ENCODE measurements around the gene NTM.

Gene NTM

DNA sequence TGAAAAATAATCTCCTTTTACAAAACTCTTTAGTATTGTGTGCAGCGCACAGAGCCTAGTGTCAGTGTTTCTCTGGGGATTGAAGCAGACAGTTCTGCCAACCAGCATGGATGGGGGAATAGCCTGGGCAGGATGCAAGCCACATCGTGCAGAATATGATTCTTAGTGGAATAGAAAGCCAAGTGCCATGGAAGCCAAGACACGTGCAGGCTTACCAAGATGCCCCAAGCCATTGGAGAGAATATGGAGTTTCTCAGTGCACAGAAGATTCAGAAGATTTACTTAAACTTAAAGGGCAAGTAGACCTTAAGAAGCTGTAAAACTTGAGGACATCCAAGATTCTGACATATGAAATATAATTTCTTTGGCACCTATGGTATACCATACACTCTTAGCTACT lies 917.6 kb downstream of the NTM start:
- no peak overlapping the region for H4K8ac ChIP-seq (ENCODE audit: low read depth, low read length)
- WGBS, 2 donors (ENCODE audit: extremely low coverage in 2 of 2, insufficient read length in 2 of 2, insufficient replicate concordance in 1 of 2): no CpG with 5 or more reads among the region's 3 CpGs
- H3K36me3 ChIP-seq (replicated peaks in 1 of 2; ENCODE audit: control insufficient read depth in 2 of 2, insufficient read depth in 2 of 2, low read length in 2 of 2): no peaks in the 10 kb centered on the region
- H2BK12ac ChIP-seq (ENCODE audit: low read length): no peak overlapping the region
- no peak overlapping the region for H3K23ac ChIP-seq (ENCODE audit: low read depth, low read length, poor library complexity)
- no peak overlapping the region for H3K14ac ChIP-seq (ENCODE audit: low read length)
- DNase-seq (ENCODE audit: low spot score): no peak
- no peaks in the 10 kb centered on the region for H3K9me3 ChIP-seq (replicated peaks in 1 of 2; ENCODE audit: control insufficient read depth in 2 of 2, insufficient read depth in 1 of 2, low read depth in 1 of 2, low read length in 2 of 2)
- no peak overlapping the region for H3K4me2 ChIP-seq (ENCODE audit: insufficient read depth, low read length, poor library complexity, severe bottlenecking)
- H2BK15ac ChIP-seq (ENCODE audit: low read length): no peak overlapping the region
- no peak overlapping the region for H3K4ac ChIP-seq (ENCODE audit: low read length)
- H3K79me1 ChIP-seq (ENCODE audit: low read depth, low read length): no peaks in the 10 kb centered on the region
- H3K4me3 ChIP-seq (ENCODE audit: low read length in 2 of 2): no peak overlapping the region
- H3K18ac ChIP-seq (ENCODE audit: low read length): no peak overlapping the region
- peaks cover 0 to 2% of the 10 kb centered on the region in 2 donors for H3K4me1 ChIP-seq (ENCODE audit: control insufficient read depth in 2 of 2, insufficient read depth in 1 of 2, low read depth in 1 of 2, low read length in 2 of 2)
- no peak overlapping the region for H2BK5ac ChIP-seq (ENCODE audit: low read length)
- H3K27me3 ChIP-seq (ENCODE audit: control insufficient read depth in 3 of 3, insufficient read depth in 3 of 3, low read depth in 1 of 3, low read length in 3 of 3): no peaks in the 10 kb centered on the region
- H2BK120ac ChIP-seq (ENCODE audit: low read depth, low read length): no peak overlapping the region
- no peak overlapping the region for H3K9ac ChIP-seq (ENCODE audit: low read depth, low read length, poor library complexity)
- H4K91ac ChIP-seq (ENCODE audit: low read depth, low read length, poor library complexity): no peak overlapping the region
- no peak overlapping the region for H2AK5ac ChIP-seq (ENCODE audit: low read depth, low read length)
- no peak overlapping the region for H2AFZ ChIP-seq (ENCODE audit: low read length)
- H3K27ac ChIP-seq (replicated peaks; ENCODE audit: low read length): no peak overlapping the region

DNA sequence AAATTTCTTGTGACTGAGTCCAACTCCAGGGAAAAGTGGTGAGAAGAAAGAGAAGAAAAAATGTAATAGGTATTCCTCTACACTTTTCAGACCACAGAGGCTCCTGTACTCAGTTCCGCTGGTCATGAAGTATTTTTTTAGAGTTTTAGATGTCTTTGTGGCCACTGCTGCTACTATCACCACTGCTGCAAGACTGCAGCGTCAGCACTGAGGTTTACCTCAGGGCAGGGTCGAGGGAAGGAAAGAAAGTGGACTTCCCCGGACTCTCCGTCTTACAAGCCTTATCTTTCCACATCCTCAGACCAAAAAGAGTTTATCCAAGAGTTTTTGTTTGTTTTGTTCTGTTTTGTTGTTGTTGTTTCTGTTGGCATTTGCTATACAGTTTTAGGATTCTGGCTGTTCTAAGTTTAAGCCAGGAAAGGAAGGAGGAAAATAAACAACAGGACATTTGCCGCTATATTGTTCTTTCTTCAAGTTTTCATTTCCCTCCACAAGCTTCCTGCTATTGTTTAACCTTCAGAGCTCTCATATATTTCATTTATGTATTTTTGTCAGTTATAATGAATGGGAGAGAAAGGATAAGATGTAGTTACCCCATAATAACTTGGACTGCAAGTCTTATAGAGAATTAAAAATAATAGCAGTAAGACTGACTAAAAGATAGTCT lies 919.3 kb downstream of the NTM start:
- no peak overlapping the region for H3K4me3 ChIP-seq (ENCODE audit: low read length in 2 of 2)
- no peak overlapping the region for H3K9ac ChIP-seq (ENCODE audit: low read depth, low read length, poor library complexity)
- WGBS, 2 donors (ENCODE audit: extremely low coverage in 2 of 2, insufficient read length in 2 of 2, insufficient replicate concordance in 1 of 2): no CpG with 5 or more reads among the region's 6 CpGs

DNA sequence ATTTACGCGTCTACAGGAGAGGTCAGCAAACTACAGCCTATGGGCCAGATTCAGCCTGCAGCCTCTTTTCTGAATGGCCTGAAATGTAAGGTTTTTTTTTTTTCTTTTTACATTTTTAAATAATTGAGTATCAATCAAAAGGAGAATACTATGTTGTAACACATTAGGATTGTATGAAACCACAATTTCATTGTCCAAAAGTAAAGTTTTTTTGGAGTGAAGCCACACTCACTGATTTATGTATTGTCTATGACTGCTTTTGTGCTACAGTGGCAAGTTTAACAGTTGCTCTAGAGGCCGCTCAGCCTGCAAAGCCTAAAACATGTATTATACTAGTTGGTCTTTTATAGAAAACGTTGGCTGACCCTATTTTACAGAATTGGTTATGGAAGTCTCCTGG lies 923.2 kb downstream of the NTM start:
- H4K91ac ChIP-seq (ENCODE audit: low read depth, low read length, poor library complexity): no peak overlapping the region
- no peak overlapping the region for H3K4ac ChIP-seq (ENCODE audit: low read length)
- H3K4me1 ChIP-seq (ENCODE audit: control insufficient read depth in 2 of 2, insufficient read depth in 1 of 2, low read depth in 1 of 2, low read length in 2 of 2): peaks cover 0 to 2% of the 10 kb centered on the region in 2 donors
- no peak overlapping the region for H2AFZ ChIP-seq (ENCODE audit: low read length)
- no peaks in the 10 kb centered on the region for H3K79me1 ChIP-seq (ENCODE audit: low read depth, low read length)
- no peak overlapping the region for H2BK15ac ChIP-seq (ENCODE audit: low read length)
- no peak overlapping the region for H2BK5ac ChIP-seq (ENCODE audit: low read length)
- no peak overlapping the region for H4K8ac ChIP-seq (ENCODE audit: low read depth, low read length)
- no peak overlapping the region for H3K9ac ChIP-seq (ENCODE audit: low read depth, low read length, poor library complexity)
- H2BK12ac ChIP-seq (ENCODE audit: low read length): no peak overlapping the region
- no peak overlapping the region for H3K18ac ChIP-seq (ENCODE audit: low read length)
- no peaks in the 10 kb centered on the region for H3K36me3 ChIP-seq (replicated peaks in 1 of 2; ENCODE audit: control insufficient read depth in 2 of 2, insufficient read depth in 2 of 2, low read length in 2 of 2)
- H3K23ac ChIP-seq (ENCODE audit: low read depth, low read length, poor library complexity): no peak overlapping the region
- H3K4me3 ChIP-seq (ENCODE audit: low read length in 2 of 2): no peak overlapping the region
- H2BK120ac ChIP-seq (ENCODE audit: low read depth, low read length): no peak overlapping the region
- no peak for DNase-seq (ENCODE audit: low spot score)
- peaks cover 0 to 3% (median 0%) of the 10 kb centered on the region in 3 experiments for H3K27me3 ChIP-seq (ENCODE audit: control insufficient read depth in 3 of 3, insufficient read depth in 3 of 3, low read depth in 1 of 3, low read length in 3 of 3)
- no peak overlapping the region for H3K27ac ChIP-seq (replicated peaks; ENCODE audit: low read length)
- H3K9me3 ChIP-seq (replicated peaks in 1 of 2; ENCODE audit: control insufficient read depth in 2 of 2, insufficient read depth in 1 of 2, low read depth in 1 of 2, low read length in 2 of 2): no peaks in the 10 kb centered on the region
- H3K4me2 ChIP-seq (ENCODE audit: insufficient read depth, low read length, poor library complexity, severe bottlenecking): no peak overlapping the region
- WGBS, 2 donors (ENCODE audit: extremely low coverage in 2 of 2, insufficient read length in 2 of 2, insufficient replicate concordance in 1 of 2): no CpG with 5 or more reads among the region's 4 CpGs
- no peak overlapping the region for H3K14ac ChIP-seq (ENCODE audit: low read length)
- no peak overlapping the region for H2AK5ac ChIP-seq (ENCODE audit: low read depth, low read length)

More for the DNA sequence above, 919.3 kb downstream of the NTM start:
- Histone ChIP-seq H2AFZ (ENCODE audit: low read length) (no peak overlapping the region), H3K4me2 (ENCODE audit: insufficient read depth, low read length, poor library complexity, severe bottlenecking) (no peak overlapping the region), H4K91ac (ENCODE audit: low read depth, low read length, poor library complexity) (no peak overlapping the region), H3K27ac (replicated peaks; ENCODE audit: low read length) (no peak overlapping the region), H3K36me3 (replicated peaks in 1 of 2; ENCODE audit: control insufficient read depth in 2 of 2, insufficient read depth in 2 of 2, low read length in 2 of 2) (no peaks in the 10 kb centered on the region), H2BK5ac (ENCODE audit: low read length) (no peak overlapping the region), H2BK15ac (ENCODE audit: low read length) (no peak overlapping the region), H3K27me3 (ENCODE audit: control insufficient read depth in 3 of 3, insufficient read depth in 3 of 3, low read depth in 1 of 3, low read length in 3 of 3) (no peaks in the 10 kb centered on the region), H3K18ac (ENCODE audit: low read length) (no peak overlapping the region), H3K23ac (ENCODE audit: low read depth, low read length, poor library complexity) (no peak overlapping the region), H3K9me3 (replicated peaks in 1 of 2; ENCODE audit: control insufficient read depth in 2 of 2, insufficient read depth in 1 of 2, low read depth in 1 of 2, low read length in 2 of 2) (no peaks in the 10 kb centered on the region), H3K4ac (ENCODE audit: low read length) (no peak overlapping the region), H4K8ac (ENCODE audit: low read depth, low read length) (no peak overlapping the region), H2BK120ac (ENCODE audit: low read depth, low read length) (no peak overlapping the region), H3K79me1 (ENCODE audit: low read depth, low read length) (no peaks in the 10 kb centered on the region), H3K14ac (ENCODE audit: low read length) (no peak overlapping the region), H2BK12ac (ENCODE audit: low read length) (no peak overlapping the region), H3K4me1 (ENCODE audit: control insufficient read depth in 2 of 2, insufficient read depth in 1 of 2, low read depth in 1 of 2, low read length in 2 of 2) (peaks cover 0 to 2% of the 10 kb centered on the region in 2 donors), H2AK5ac (ENCODE audit: low read depth, low read length) (no peak overlapping the region)
- no peak for DNase-seq (ENCODE audit: low spot score)

DNA sequence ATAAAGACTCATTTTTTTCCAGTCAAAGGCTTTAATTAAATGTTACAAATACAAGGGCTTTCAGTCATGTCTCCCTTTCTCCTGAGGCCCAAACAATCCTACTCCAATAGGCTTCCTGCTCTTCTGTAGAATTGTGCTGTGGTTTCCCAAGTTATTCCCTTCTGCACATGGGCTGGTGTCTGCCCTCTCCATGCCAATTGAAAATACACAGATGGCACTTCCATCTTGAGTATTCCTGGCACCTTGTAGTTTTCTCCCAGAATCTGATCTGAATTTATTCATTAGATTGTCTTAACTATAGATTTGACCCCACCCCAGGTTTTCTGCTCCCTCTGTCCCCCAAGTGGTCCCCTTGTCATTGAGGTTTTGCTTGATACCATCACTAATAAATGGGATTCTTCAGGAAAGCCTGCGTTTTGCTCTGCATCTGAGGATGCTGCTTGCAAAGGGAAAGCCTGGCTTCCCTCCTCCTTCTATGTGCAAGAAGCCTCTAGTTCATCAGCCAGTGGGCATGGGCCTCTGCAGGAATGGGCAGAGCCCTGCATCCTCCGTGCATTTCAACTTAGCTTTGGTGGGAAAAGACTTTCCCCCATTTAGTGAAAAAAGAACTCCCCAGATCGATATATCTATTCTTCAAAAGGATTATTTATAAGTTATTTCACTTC lies 926.7 kb downstream of the NTM start:
- H2BK15ac ChIP-seq (ENCODE audit: low read length): no peak overlapping the region
- no peak overlapping the region for H3K9ac ChIP-seq (ENCODE audit: low read depth, low read length, poor library complexity)
- H3K18ac ChIP-seq (ENCODE audit: low read length): no peak overlapping the region
- H3K79me1 ChIP-seq (ENCODE audit: low read depth, low read length): no peaks in the 10 kb centered on the region
- peaks cover 0 to 3% (median 0%) of the 10 kb centered on the region in 3 experiments for H3K27me3 ChIP-seq (ENCODE audit: control insufficient read depth in 3 of 3, insufficient read depth in 3 of 3, low read depth in 1 of 3, low read length in 3 of 3)
- no peaks in the 10 kb centered on the region for H3K36me3 ChIP-seq (replicated peaks in 1 of 2; ENCODE audit: control insufficient read depth in 2 of 2, insufficient read depth in 2 of 2, low read length in 2 of 2)
- DNase-seq (ENCODE audit: low spot score): no peak
- no peak overlapping the region for H3K23ac ChIP-seq (ENCODE audit: low read depth, low read length, poor library complexity)
- H4K8ac ChIP-seq (ENCODE audit: low read depth, low read length): no peak overlapping the region
- H2AK5ac ChIP-seq (ENCODE audit: low read depth, low read length): no peak overlapping the region
- no CpG with 5 or more reads among the region's 3 CpGs for WGBS, 2 donors (ENCODE audit: extremely low coverage in 2 of 2, insufficient read length in 2 of 2, insufficient replicate concordance in 1 of 2)
- no peak overlapping the region for H3K4me3 ChIP-seq (ENCODE audit: low read length in 2 of 2)
- peaks cover 0 to 2% of the 10 kb centered on the region in 2 donors for H3K4me1 ChIP-seq (ENCODE audit: control insufficient read depth in 2 of 2, insufficient read depth in 1 of 2, low read depth in 1 of 2, low read length in 2 of 2)
- H3K27ac ChIP-seq (replicated peaks; ENCODE audit: low read length): no peak overlapping the region
- H2BK120ac ChIP-seq (ENCODE audit: low read depth, low read length): no peak overlapping the region
- H3K4ac ChIP-seq (ENCODE audit: low read length): no peak overlapping the region
- no peak overlapping the region for H2BK5ac ChIP-seq (ENCODE audit: low read length)
- no peak overlapping the region for H4K91ac ChIP-seq (ENCODE audit: low read depth, low read length, poor library complexity)
- no peak overlapping the region for H3K4me2 ChIP-seq (ENCODE audit: insufficient read depth, low read length, poor library complexity, severe bottlenecking)
- H2AFZ ChIP-seq (ENCODE audit: low read length): no peak overlapping the region
- no peak overlapping the region for H2BK12ac ChIP-seq (ENCODE audit: low read length)
- no peak overlapping the region for H3K14ac ChIP-seq (ENCODE audit: low read length)
- H3K9me3 ChIP-seq (replicated peaks in 1 of 2; ENCODE audit: control insufficient read depth in 2 of 2, insufficient read depth in 1 of 2, low read depth in 1 of 2, low read length in 2 of 2): no peaks in the 10 kb centered on the region

All from neuronal stem cell (in vitro differentiated cells).